ENCODE results near the gene LRBA.

GRCh38 chr4:150543042-150543441 is 472.0 kb downstream of the LRBA start:
- TF ChIP-seq CTCF (IDR thresholded peaks at IDR 0.05) (no peak), POLR2AphosphoS5 (IDR thresholded peaks at IDR 0.05) (no peak), POLR2A (IDR thresholded peaks at IDR 0.05) (no peak)

All from stomach (tissue), 4 donors.